ENCODE results near the gene ABRACL.
"Not testable (repeated sequence)": the region's sequence is repeated elsewhere in the genome, so short reads cannot be mapped to it uniquely, and the experiment has no call there.

ABRACL gene

DNA sequence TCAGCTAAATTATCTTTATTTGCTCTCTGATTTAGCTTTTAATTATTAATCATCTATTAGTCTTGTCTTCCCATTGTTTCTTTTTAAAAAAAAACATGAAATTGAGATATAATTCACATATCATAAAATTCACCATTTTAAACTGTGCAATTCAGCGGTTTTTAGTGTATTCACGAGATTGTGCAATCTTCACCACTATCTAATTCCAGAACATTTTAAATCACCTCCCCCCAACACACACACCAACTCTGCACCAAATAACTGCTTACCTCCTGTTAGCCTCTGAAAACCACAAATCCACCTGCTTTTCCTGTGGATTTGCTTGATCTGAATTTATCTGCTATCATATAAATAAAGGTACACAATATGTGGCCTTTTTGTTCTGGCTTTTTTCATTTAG is 8.8 kb upstream of the ABRACL start:
- peaks cover 12% of the 10 kb centered on the region for H3K4me1 ChIP-seq (ENCODE audit: insufficient read depth, low read length)
- no peaks in the 10 kb centered on the region for H3K36me3 ChIP-seq (ENCODE audit: insufficient read depth, low read length)
- H2AFZ ChIP-seq (ENCODE audit: low read depth, low read length): no peak overlapping the region
- H3K9me3 ChIP-seq (ENCODE audit: low read length): no peaks in the 10 kb centered on the region
- no peak overlapping the region for H3K4me3 ChIP-seq (ENCODE audit: low read length)
- no peaks in the 10 kb centered on the region for H3K27me3 ChIP-seq (ENCODE audit: insufficient read depth, low read length)

GRCh38 chr6:139020689-139021088 is 7.9 kb upstream of the ABRACL start:
- Histone ChIP-seq H2AFZ (ENCODE audit: low read depth, low read length) (no peak overlapping the region), H3K4me1 (ENCODE audit: insufficient read depth, low read length) (peaks cover 12% of the 10 kb centered on the region), H3K36me3 (ENCODE audit: insufficient read depth, low read length) (no peaks in the 10 kb centered on the region), H3K9me3 (ENCODE audit: low read length) (no peaks in the 10 kb centered on the region), H3K4me3 (ENCODE audit: low read length) (no peak overlapping the region), H3K27me3 (ENCODE audit: insufficient read depth, low read length) (no peaks in the 10 kb centered on the region)

DNA sequence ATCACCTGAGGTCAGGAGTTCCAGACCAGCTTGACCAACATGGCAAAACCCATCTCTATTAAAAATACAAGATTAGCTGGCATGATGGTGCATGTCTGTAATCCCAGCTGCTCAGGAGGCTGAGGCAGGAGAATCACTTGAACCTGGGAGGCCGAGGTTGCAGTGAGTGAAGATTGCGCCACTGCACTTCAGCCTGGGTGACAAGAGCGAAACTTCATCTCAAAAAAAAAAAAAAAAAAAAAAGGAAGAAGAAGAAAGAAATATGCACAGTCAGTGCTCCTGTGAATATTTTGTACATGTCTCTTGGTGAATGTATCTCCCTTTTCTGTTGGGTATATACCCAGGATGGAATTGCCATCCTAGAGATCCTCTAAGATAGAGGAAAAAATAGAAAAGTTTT is 3.1 kb upstream of the ABRACL start:
- H3K4me3 ChIP-seq (ENCODE audit: low read length); H3K27me3 ChIP-seq (ENCODE audit: insufficient read depth, low read length): not testable (repeated sequence)

GRCh38 chr6:139027620-139028182 is 844 bp upstream of the ABRACL start:
- H3K36me3 ChIP-seq (ENCODE audit: insufficient read depth, low read length): no peaks in the 10 kb centered on the region
- no peaks in the 10 kb centered on the region for H3K9me3 ChIP-seq (ENCODE audit: low read length)
- peaks cover 19% of the 10 kb centered on the region for H3K4me1 ChIP-seq (ENCODE audit: insufficient read depth, low read length)
- no peaks in the 10 kb centered on the region for H3K27me3 ChIP-seq (ENCODE audit: insufficient read depth, low read length)
- peak overlapping the region; percentile 69 for H3K4me3 ChIP-seq (ENCODE audit: low read length)
- H2AFZ ChIP-seq (ENCODE audit: low read depth, low read length): peak overlapping the region; percentile 91

More for the DNA sequence above, 3.1 kb upstream of the ABRACL start:
- H3K9me3 ChIP-seq (ENCODE audit: low read length); H2AFZ ChIP-seq (ENCODE audit: low read depth, low read length); H3K36me3 ChIP-seq (ENCODE audit: insufficient read depth, low read length): not testable (repeated sequence)
- H3K4me1 ChIP-seq (ENCODE audit: insufficient read depth, low read length): peaks cover 17% of the 10 kb centered on the region

DNA sequence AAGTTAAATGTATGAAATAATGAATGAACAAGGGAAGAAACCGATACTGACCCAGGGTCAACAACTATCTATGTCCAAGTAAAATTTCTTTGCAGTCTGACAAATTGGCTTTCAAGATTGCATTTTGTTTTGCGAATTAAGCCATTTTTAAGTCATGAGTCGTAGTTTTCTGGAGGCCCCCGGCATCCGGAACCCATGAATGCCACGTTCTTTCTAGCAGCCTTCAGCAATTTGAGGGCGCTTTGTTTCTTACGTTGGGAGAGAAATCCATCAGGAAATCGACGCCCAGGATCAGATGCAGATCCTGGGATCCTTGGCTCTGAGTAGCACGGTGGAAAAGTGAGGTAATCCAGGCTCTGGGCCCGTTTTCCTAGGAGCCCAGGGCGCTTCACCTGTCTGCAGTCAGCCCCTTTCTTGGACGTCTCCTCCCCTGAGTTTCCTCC is 309 bp upstream of the ABRACL start:
- Histone ChIP-seq H2AFZ (ENCODE audit: low read depth, low read length) (peak overlapping the region; percentile 91), H3K27me3 (ENCODE audit: insufficient read depth, low read length) (no peaks in the 10 kb centered on the region), H3K9me3 (ENCODE audit: low read length) (no peaks in the 10 kb centered on the region), H3K36me3 (ENCODE audit: insufficient read depth, low read length) (no peaks in the 10 kb centered on the region), H3K4me3 (ENCODE audit: low read length) (peak overlapping the region; percentile 69), H3K4me1 (ENCODE audit: insufficient read depth, low read length) (peaks cover 19% of the 10 kb centered on the region)

DNA sequence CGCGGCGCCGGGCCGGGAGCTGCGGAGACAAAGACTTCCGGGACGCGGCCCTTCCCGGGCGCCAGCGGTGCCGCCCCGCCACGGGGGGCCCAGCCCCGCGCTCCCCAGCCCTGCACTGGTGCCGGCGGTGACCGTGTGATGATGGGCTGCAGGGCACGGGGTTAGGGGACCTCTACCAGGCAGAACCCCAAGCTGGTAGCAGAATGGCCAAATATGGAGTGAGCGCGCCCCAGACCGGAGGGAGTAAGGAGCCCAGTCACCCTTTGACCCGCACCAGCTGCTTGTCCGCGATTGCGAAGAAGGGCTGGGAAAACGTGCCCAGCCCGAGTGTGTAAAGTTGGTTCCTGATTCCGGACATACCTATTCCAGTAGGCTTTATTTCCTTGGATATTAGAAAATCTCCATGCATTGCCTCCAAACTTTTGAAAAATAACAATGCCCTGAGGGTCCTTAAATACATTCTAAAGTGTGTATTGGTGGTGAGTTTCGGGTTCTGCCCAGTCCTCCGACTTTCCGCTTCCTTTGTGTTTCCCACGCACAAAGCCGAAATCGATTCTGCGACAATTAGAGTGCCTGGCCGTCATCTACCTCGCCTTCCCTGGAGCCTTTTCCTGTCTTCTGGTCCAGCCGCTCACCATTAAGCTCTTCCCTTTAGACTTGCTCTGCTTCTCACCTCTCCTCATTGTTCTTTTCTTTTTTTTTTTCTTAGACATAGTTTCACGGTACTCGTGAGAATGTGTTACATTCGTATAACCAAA is 1.1 kb downstream of the ABRACL start:
- peaks cover 19% of the 10 kb centered on the region for H3K4me1 ChIP-seq (ENCODE audit: insufficient read depth, low read length)
- H3K36me3 ChIP-seq (ENCODE audit: insufficient read depth, low read length): peaks cover 8% of the 10 kb centered on the region
- no peaks in the 10 kb centered on the region for H3K27me3 ChIP-seq (ENCODE audit: insufficient read depth, low read length)
- H2AFZ ChIP-seq (ENCODE audit: low read depth, low read length): peak overlapping the region; percentile 91
- peak overlapping the region; percentile 69 for H3K4me3 ChIP-seq (ENCODE audit: low read length)
- no peaks in the 10 kb centered on the region for H3K9me3 ChIP-seq (ENCODE audit: low read length)

DNA sequence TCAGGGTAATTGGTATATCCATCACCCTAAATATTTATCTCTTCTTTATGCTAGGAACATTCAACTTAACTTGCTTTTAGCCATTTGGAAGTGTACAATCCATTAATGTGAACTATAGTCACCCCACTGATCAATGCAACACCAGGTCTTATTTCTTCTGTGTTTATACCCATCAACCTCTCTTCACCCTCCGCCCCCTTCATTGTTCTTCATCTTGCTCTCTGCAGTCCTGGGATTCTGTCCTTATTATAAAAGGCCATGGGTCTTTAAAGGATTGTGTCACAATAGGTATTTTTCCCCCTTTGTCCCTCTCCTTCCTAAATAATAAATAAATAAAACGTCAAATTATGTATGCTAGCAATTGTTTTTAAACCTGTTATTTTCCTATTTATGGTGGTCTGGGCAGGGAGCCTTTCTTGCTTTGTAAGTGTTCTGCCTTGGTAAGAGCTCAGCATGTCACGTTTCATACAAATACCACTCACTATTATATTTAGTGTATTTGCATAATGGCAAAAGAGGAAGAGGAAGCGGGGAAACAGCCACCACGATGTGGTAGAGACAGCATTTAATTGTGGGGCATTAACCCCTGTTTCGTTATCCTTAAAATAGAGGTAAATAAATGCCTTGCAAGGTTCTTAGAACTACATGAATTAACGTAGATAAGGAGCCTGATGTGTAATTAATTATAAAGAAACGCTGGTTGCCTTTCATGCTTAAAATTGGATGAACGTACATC is 1.9 kb downstream of the ABRACL start:
- H3K9me3 ChIP-seq (ENCODE audit: low read length): no peaks in the 10 kb centered on the region
- peak overlapping the region; percentile 69 for H3K4me3 ChIP-seq (ENCODE audit: low read length)
- H3K27me3 ChIP-seq (ENCODE audit: insufficient read depth, low read length): no peaks in the 10 kb centered on the region

GRCh38 chr6:139037490-139037889 is 8.9 kb downstream of the ABRACL start:
- H3K4me1 ChIP-seq (ENCODE audit: insufficient read depth, low read length): no peaks in the 10 kb centered on the region
- no peak overlapping the region for H3K4me3 ChIP-seq (ENCODE audit: low read length)
- H2AFZ ChIP-seq (ENCODE audit: low read depth, low read length): no peak overlapping the region
- H3K36me3 ChIP-seq (ENCODE audit: insufficient read depth, low read length): peaks cover 21% of the 10 kb centered on the region
- no peaks in the 10 kb centered on the region for H3K9me3 ChIP-seq (ENCODE audit: low read length)
- H3K27me3 ChIP-seq (ENCODE audit: insufficient read depth, low read length): no peaks in the 10 kb centered on the region

More for the DNA sequence above, 1.9 kb downstream of the ABRACL start:
- H2AFZ ChIP-seq (ENCODE audit: low read depth, low read length): peak overlapping the region; percentile 91
- H3K4me1 ChIP-seq (ENCODE audit: insufficient read depth, low read length): peaks cover 19% of the 10 kb centered on the region
- H3K36me3 ChIP-seq (ENCODE audit: insufficient read depth, low read length): peaks cover 13% of the 10 kb centered on the region

- H3K9me3 ChIP-seq (ENCODE audit: low read length): no peaks in the 10 kb centered on the region
- H2AFZ ChIP-seq (ENCODE audit: low read depth, low read length): no peak overlapping the region
- H3K27me3 ChIP-seq (ENCODE audit: insufficient read depth, low read length): no peaks in the 10 kb centered on the region
- H3K36me3 ChIP-seq (ENCODE audit: insufficient read depth, low read length): peaks cover 5% of the 10 kb centered on the region
- no peaks in the 10 kb centered on the region for H3K4me1 ChIP-seq (ENCODE audit: insufficient read depth, low read length)
- H3K4me3 ChIP-seq (ENCODE audit: low read length): no peak overlapping the region
These were observed 15.7 kb downstream of the ABRACL start for GRCh38 chr6:139044250-139044649.

DNA sequence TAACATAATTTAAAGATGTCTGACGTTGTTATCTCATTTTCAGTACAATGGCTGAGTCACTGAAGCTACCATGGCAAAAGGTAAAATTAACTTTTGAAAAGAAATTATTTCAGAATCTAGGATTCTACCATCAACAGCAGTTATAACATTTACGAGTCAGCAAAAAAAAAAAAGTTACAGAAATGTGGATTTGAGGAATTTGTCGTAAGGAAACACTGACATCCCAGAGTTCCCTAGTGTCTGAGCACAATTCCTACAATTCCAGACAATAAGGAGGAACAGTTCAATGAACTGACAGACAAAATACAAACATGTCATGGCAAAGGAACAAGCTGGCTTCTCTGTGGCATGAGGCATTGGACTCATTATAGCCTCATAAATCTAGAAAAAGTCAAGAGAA is 19.1 kb downstream of the ABRACL start:
- Histone ChIP-seq H3K9me3 (ENCODE audit: low read length) (no peaks in the 10 kb centered on the region), H2AFZ (ENCODE audit: low read depth, low read length) (no peak overlapping the region), H3K27me3 (ENCODE audit: insufficient read depth, low read length) (no peaks in the 10 kb centered on the region), H3K36me3 (ENCODE audit: insufficient read depth, low read length) (peaks cover under 1% of the 10 kb centered on the region), H3K4me1 (ENCODE audit: insufficient read depth, low read length) (no peaks in the 10 kb centered on the region), H3K4me3 (ENCODE audit: low read length) (no peak overlapping the region)

DNA sequence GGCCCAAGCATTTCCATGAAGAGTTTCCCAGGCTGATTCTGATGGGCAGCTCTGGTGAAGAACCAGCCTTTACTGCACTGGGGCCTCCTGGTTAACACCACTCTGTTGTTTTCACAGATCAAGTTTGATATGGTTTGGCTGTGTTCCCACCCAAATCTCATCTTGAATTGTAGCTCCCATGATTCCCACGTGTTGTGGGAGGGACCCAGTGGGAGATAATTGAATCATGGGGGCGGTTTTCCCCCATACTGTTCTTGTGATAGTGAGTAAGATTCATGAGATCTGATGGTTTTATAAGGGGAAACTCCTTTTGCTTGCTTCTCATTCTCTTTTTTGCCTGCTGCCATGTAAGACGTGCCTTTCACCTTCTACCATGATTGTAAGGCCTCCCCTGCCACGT is 20.4 kb downstream of the ABRACL start:
- not testable (repeated sequence) for H2AFZ ChIP-seq (ENCODE audit: low read depth, low read length); H3K4me3 ChIP-seq (ENCODE audit: low read length); H3K4me1 ChIP-seq (ENCODE audit: insufficient read depth, low read length); H3K9me3 ChIP-seq (ENCODE audit: low read length); H3K27me3 ChIP-seq (ENCODE audit: insufficient read depth, low read length); H3K36me3 ChIP-seq (ENCODE audit: insufficient read depth, low read length)

- not testable (repeated sequence) for H3K27me3 ChIP-seq (ENCODE audit: insufficient read depth, low read length); H3K4me3 ChIP-seq (ENCODE audit: low read length); H3K4me1 ChIP-seq (ENCODE audit: insufficient read depth, low read length); H3K36me3 ChIP-seq (ENCODE audit: insufficient read depth, low read length); H3K9me3 ChIP-seq (ENCODE audit: low read length); H2AFZ ChIP-seq (ENCODE audit: low read depth, low read length)
These were observed 21.7 kb downstream of the ABRACL start for GRCh38 chr6:139050131-139050769.

DNA sequence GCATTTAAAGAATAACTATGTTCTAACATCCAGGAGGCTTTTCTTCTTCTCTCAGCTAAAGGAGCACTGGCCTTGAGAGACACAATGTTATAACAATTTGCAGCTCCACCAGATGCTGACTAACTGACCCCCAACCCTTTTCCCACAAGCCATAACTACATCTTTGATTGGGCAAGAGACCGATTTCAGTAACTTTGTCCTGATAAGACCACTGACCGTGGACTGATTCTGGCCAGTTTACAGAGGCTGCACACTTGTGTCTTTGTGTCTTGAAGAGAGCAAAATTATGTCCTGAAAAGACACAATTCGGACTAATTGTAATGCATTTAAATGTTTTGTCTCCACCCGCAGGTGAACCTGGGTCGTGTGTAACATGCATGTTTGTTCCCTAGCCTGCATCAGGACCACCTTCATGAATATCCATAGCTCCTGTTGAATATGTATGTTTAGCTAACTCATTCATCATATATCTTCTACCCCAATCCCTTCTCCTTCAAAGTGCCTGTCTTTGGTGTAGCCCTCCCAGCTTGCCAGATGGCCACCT is 22.3 kb downstream of the ABRACL start:
- Histone ChIP-seq H3K27me3 (ENCODE audit: insufficient read depth, low read length) (no peaks in the 10 kb centered on the region), H2AFZ (ENCODE audit: low read depth, low read length) (no peak overlapping the region), H3K9me3 (ENCODE audit: low read length) (no peaks in the 10 kb centered on the region), H3K4me3 (ENCODE audit: low read length) (no peak overlapping the region), H3K4me1 (ENCODE audit: insufficient read depth, low read length) (no peaks in the 10 kb centered on the region), H3K36me3 (ENCODE audit: insufficient read depth, low read length) (no peaks in the 10 kb centered on the region)

All from neuron (in vitro differentiated cells).